Astrocyte of the spinal cord (primary cell): ENCODE results near the gene VOPP1.
"Not testable (repeated sequence)": the region's sequence is repeated elsewhere in the genome, so short reads cannot be mapped to it uniquely, and the experiment has no call there.

Experiments used
- DNase-seq: peaks from one replicate; pipeline ENCODE4 v3.0.0; 2011; ENCODE audit warnings: low read depth, low spot score
- H3K4me3 ChIP-seq: 2 replicates; pipeline ENCODE4 v1.5.1; 2011; ENCODE audit warnings: low read depth, mild to moderate bottlenecking, low read length, moderate library complexity
- CTCF ChIP-seq: IDR thresholded peaks from 2 replicates; pipeline ENCODE4 v1.5.1; 2012; ENCODE audit warnings: low read depth, mild to moderate bottlenecking, low read length, inconsistent platforms
- in situ Hi-C: cut with HindIII; loops from 2 replicates; pipeline ENCODE4 v1.10.0; 2017; ENCODE audit warnings: low sequenced_read_pairs

Gene VOPP1

GRCh38 chr7:55513868-55514267 lies 58.4 kb downstream of the VOPP1 start:
- H3K4me3 ChIP-seq: no peak overlapping the region
- in situ Hi-C loops: no loop called here
- TF ChIP-seq CTCF: no peak

GRCh38 chr7:55512635-55513191 lies 59.6 kb downstream of the VOPP1 start:
- H3K4me3 ChIP-seq: no peak overlapping the region
- no peak for TF ChIP-seq CTCF
- in situ Hi-C loops: no loop called here
- no peak for DNase-seq

More at GRCh38 chr7:55513868-55514267, 58.4 kb downstream of the VOPP1 start:
- no peak for DNase-seq

GRCh38 chr7:55510621-55511020 lies 61.7 kb downstream of the VOPP1 start:
- no peak overlapping the region for H3K4me3 ChIP-seq
- TF ChIP-seq CTCF: no peak
- in situ Hi-C loops: no loop called here
- no peak for DNase-seq

- H3K4me3 ChIP-seq, in situ Hi-C loops, DNase-seq: not testable (repeated sequence)
These were observed 62.1 kb downstream of the VOPP1 start for GRCh38 chr7:55510206-55510605.

- no peak overlapping the region for H3K4me3 ChIP-seq
- DNase-seq: peak; percentile 49
- TF ChIP-seq CTCF: no peak
- in situ Hi-C loops: no loop called here
These were observed 63.0 kb downstream of the VOPP1 start for GRCh38 chr7:55509322-55509721.

- TF ChIP-seq CTCF: no peak
- DNase-seq: no peak
- in situ Hi-C loops: no loop called here
These were observed 63.9 kb downstream of the VOPP1 start for GRCh38 chr7:55508221-55509011.

GRCh38 chr7:55507743-55508142 lies 64.6 kb downstream of the VOPP1 start:
- in situ Hi-C loops: no loop called here
- no peak for DNase-seq
- TF ChIP-seq CTCF: no peak
- H3K4me3 ChIP-seq: no peak overlapping the region

More at GRCh38 chr7:55508221-55509011, 63.9 kb downstream of the VOPP1 start:
- H3K4me3 ChIP-seq: no peak overlapping the region
